HG02678 (cell line): Measurements from ENCODE around the gene LEFTY1.
"Not testable (repeated sequence)": the region's sequence is repeated elsewhere in the genome, so short reads cannot be mapped to it uniquely, and the experiment has no call there.

ENCODE experiments used
- ATAC-seq: cut with Tn5 transposase; IDR thresholded peaks from one replicate; pipeline ENCODE4 v1.9.1; 2021; ENCODE audit warnings: mild to moderate bottlenecking, moderate library complexity; ENCODE audit not compliant: unreplicated experiment

LEFTY1 gene

DNA sequence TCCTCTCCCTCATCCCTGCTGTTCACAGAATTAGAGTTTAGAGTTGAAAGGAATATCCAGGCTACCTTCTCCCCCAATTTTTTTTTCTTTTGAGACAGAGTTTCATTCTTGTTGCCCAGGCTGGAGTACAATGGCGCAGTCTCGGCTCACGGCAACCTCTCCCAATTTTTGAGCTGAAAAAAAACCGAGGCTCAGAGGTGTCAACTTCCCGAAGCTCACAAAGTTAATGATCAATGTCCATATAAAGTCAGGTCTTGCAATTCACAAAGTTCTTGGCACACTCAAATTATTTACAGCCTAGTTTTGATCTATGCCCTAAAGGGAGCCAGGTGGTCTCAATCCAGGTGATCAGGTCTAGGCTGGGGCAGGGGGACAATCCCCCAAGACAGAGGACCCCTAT, 797 bp upstream of the LEFTY1 start:
- ATAC-seq: no peak

DNA sequence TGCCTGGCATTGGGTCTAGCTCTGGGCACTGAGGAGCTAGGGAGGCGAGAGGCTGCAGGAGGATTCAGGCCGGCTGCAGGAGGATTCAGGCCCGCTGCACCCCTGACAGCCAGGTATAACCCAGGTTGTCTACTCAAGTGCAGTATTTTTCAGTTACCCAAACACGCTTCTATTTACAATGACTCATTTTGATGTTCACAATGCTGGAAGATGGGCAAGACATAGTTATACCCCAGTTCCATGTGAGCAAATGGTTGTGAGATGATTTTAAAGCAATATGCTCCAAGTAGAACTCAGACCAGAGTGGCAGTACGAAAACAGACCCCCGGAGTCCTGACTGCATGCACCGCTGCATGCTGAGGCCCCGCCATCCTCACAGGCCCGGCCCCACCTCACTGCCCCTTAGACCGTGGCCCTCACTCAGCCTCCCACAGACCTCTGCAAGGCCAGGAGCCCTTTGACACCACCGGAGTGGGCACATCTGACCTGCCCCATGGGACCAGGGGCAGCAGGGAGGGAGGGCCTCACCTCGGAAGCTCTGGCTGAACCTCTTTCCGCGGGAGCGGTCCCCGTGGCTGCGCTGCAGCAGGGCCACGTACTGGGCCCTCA, 553 bp downstream of the LEFTY1 start:
- ATAC-seq: no peak

DNA sequence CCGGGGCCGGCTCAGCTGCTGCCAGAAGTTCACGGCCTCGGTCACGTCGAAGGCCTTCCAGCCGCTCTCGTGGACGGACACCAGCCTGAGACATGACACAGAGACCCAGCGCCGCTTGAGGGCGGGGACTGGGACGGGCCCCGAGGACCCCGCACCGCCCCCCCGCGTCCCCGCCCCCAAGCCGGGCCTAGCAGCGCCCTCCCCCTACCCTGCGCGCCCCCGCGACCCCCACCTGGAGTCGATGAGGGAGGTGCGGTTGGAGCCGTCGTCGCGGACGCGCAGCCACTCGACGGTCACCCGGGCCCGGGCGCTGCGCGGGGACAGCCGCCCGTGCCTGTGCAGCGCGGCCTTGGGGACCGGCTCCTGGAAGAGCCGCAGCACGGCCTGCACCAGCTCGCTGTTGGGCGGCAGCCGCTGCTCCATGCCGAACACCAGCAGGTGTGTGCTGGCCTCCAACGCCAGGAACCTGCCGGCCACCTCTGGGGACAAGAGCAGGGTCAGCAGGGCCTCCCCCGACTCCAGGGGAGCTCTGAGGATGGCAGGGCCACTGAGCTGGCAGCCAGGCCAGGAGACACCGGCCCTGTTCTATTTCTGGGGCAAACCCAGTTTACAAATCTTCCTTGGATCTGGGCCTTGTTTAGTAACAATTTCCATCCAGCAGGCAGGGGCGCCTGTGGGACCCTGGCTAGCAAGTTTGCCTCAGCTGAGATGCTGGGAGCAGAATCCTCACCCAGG, 1.2 kb downstream of the LEFTY1 start:
- ATAC-seq: not testable (repeated sequence)

DNA sequence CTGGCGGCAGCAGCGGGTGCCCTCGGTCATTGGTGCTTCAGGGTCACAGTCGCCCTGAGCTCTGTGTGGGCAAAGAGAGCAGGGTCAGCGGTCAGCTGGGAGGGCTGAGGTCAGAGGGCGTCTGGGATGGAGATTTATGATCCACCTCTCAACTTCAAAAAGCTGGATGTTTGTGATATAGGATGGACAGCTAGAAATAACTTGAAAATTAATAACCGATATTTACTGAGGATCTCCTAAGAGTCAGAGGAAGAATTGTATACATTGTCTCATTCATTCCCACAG, 2.0 kb downstream of the LEFTY1 start:
- no peak for ATAC-seq

DNA sequence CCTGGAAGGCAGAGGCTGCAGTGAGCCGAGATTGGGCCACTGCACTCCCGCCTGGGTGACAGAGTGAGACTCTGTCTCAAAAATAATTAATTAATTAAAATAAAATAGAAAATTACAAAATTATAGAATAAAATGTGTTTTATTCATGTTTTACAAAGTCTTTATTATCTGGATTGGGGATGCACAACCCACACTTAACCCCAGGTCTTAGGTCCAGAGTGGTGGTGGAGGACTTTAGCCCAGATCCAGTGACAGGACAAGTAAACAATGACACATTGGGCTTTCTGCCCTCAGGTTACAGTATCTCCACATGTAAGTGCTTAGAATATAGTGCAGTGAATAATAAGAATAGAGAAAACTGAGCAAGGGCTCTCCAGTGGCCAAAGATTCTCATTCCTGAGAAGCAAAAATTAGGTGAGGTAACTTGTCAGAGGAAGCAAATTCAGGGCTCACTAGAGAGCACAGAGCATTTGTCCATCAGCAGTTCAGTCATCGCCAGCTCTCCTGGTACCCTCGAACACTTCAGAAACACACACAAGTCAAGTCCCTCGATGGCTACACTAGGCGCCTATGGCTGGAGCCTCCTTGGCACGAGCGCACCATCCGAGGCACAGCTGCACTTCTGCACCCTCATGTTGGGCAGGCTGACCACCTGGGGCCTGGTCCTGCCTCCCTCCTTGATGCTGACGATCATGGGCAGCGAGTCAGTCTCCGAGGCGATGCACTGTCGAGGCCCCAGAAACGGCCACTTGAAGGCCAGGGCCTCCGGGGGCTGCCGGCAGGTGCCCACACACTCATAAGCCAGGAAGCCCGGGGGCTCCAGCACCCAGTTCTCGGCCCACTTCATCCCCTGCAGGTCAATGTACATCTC, 2.6 kb downstream of the LEFTY1 start:
- ATAC-seq: no peak

DNA sequence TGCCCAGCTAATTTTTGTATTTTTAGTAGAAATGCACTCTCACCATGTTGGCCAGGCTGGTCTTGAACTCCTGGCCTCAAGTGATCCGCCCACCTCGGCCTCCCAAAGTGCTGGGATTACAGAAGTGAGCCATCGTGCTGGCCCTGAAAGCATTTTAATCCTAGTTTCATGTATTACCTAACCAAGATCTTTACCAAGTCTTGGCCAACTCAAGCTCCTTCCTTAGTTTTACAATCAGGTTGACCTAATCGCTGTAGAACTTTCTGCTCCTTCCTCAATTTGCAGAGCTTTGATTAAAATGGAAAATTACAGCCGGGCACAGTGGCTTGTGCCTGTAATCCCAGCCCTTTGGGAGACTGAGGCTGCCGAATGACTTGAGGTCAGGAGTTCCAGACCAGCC, 3.6 kb downstream of the LEFTY1 start:
- ATAC-seq: no peak

DNA sequence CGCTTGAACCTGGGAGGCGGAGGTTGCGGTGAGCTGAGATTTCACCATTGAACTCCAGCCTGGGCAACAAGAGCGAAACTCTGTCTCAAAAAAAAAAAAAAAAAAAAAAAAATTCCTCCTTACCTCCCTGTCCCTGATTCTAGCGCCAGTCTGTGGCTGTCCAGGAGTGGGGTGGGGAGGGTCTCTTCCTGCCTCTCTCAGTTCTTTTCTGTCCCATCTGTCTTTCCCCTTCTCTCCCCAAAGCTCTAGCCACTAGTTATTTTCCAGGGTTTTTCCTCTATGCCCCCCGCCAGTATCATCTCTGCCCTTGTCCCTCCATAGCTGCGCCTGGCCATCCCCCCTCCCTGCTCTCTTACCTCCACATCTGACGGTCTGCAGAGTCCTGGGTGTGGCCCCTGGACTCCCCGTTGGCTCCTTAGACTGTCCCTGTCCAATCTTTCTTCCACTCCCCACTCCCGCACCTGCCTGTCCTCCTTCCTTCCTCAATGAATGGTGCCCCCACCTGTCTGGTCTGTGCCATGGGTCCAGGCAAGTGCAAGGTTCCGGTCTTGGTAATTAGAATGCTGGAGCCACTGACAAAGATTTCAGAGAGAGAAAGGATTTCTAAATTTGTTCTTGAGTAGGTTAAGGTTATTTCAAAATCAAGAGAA, 5.2 kb downstream of the LEFTY1 start:
- no peak for ATAC-seq

DNA sequence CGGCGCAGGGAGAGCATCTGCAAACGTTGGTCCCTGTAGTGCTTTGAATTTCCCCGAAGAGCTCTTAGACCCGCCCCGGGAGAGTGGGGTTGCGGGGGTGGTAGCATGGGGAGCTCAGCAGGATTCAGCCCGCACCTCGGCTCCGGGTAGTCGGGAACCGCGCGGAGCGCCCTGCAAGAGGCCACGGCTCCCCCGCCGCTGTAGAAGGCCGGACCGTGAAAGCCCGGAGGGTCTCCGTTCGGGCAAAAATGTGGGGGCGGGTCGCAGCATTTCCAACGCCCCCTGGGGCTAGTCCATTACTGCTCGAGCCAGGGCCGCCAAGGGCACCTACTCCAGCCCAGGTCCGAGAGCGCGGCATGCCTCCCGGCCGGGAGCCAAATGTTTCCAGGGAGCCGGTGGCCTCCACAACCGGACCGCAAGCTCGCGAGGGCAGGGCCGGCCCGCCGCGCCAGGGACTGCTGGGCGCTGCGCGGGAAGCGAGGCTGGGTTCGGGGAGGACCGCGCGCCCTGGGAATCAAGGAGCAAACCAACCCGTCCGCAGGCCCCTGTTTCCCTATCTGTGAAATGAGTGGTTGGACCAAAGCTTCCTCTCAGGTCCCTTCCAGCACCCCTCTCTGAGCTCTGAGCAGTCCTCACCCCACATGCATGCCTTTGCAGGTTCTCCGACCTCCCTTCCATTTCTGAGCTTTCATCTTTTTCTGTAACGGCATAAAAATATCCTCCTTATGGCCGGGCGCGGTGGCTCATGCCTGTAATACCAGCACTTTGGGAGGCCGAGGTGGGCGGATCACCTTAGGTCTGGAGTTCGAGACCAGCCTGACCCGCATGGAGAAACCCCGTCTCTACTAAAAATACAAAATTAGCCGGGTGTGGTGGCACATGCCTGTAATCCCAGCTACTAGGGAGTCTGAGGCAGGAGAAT, 6.0 kb downstream of the LEFTY1 start:
- ATAC-seq: peak; percentile 22

DNA sequence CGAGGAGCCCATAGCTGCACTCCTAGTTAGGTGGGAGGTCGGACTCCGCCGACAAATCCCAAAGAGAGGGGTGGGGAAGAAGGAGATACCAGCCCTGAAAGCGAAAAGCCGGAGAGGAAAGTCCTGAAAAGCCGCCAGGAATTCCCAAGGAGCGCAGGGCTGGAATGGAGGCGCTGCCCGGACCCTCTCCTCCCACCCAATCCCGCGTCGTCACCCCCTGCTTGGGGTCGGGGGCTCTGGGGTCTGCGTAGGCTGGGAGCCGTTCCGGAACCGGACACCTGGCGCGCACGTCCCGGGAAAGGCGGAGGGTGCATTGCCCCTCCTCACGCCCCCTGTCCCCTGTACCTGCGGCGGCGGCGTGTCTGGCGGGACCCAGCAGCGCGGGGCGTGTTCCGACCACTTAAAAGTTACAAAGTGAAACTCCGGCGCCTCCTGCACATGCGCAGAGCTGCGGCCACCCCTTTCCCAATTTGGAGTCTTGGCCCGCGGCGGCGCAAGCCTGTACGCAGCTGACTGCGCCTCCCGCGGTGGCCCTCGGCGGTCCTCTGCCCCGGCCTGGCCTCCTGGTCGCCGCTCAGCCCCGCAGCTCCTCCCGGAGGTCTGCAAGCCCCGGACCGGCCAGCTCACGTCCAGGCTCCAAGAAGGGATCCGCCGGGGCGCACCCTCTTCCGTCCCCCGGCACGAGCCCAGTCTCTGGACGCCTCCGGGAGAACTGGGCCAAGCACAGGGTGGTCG, 6.8 kb downstream of the LEFTY1 start, which contains the start of gene TMEM63A:
Gene TMEM63A, minus strand, starts transcription at position 422 of the 735 bp plus-strand sequence. CDS start 4,800 bp downstream, outside the sequence.
- ATAC-seq: peak; percentile 72

DNA sequence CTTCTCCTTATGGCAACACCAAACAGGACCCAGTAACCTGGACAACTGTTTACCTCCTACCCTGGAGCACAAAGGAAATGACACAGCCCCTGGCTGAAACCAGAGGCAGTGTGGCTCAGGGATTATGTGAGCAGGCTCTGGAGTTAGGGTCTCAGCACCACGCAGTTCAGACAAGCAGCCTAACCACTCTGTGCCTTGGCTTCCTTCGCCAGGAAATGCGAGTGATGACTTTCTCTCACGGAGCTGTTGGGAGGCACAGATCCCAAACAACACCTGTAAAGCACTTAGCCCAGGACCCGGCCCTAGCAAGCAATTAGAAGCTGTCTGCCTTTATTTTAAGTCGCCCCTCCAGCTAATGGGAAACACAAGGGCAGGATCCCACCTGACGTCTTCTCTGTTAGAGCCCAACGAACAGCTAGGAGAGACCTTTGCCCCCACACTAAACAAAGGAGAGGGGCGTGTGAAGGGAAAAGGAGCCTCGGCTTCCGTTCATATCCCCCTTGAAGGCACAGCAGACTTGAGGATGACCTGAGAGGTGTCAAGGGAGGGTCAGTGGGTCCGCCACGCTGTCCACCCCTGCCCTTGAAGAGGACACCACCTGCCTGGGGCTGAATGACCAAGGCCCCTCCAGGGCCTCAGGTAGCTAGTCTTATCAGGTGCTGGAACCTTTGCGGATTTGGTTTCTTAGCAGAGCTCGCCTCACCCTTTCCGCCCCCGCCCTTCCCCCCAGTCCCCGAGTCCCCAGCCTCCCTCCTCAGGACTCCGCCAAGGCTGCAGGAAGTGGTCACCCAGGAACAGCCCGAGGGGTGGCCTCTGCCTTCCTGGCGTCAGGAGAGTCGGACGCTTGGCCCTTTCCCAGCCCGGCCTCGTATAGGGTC, 7.6 kb downstream of the LEFTY1 start:
- ATAC-seq: peak; percentile 21

DNA sequence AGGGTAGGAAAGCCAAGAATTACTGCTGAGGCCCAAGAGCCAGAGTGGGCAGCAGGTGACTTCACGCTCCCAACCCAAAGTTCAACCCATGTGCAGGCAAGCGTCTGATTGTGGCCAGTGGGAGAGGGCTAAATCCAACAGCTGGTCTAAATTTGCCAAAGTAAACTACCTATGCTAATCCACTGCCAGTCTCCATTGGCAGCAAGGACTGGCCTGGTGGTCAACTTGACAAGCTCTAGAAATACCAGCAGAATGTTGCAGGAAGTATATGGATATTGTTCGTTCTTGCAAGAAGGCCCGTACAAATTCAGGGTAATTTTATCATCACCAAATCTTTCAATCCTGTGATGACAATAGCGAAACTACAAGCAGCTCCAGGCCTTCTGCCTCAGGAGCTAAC, 8.3 kb downstream of the LEFTY1 start:
- no peak for ATAC-seq

DNA sequence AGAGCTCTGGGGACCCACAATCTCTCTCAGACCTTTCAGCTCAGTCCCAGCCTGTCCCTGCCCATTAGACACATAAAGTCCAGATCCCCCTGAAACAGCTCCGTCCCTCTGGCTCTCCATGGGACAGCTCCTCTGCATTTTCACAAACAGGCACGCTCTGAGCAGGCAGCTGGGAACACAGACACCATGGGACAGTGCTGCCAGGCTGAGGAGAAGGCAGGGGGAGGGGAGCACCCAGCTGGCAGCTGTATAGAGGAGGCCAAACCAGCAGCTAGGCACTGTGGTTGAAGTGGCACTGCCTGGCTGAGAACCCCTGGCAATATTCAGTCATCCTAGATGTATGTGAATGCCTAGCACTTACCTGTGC, 8.7 kb downstream of the LEFTY1 start:
- ATAC-seq: no peak

DNA sequence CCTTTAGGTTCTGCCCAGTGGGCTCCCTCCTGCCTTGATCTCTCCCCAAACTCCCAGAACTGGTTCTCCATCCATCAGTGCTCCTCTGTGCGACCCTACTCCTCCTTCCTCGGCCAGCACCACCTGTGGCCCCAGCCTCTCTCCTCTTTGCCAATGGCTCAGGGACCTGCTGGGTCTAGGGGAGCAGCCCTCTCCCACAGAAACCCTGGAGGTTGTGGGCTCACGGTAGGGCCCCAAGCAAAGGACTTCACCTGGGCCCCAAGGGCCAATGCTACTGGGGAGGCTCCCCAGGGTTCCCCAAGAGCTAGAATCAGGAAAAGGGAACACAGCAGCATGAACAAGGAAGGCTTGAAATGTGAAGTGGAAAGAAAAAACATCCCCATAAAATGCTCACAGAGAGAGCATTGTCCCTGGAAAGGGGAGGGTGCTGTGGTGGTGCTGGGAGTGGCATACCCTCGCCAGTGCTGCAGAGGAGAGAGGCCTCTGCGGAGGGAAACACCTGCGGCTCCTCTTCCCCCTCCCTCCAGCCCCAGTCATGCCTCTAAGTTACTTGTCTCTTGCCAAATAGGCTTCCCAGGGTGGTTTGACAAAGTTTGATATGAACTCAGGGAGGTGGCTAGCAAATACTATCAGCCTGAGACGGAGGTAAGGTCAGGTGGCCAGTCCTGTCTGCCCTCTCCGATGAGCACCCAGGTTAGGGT, 9.3 kb downstream of the LEFTY1 start:
- ATAC-seq: peak; percentile 26

DNA sequence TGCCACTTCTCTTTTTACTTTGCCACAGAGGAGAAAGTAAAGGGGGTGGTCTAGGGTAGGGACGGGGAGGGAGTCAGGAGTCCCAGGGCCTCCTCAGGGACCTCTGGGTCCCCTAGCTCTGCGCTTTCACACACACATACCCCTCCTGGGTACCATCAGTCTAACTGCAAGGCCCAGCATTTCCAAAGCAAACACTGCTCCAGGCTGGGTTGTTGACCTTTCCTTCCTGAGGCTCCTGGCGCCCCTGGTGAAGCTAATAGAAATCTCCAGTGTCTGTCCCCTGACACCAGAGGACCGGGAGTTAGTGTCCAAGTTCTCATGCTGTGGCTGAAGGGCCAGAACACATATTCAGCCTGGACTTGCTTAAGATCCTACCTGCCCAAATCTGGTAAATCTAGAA, 10.7 kb downstream of the LEFTY1 start:
- ATAC-seq: no peak

DNA sequence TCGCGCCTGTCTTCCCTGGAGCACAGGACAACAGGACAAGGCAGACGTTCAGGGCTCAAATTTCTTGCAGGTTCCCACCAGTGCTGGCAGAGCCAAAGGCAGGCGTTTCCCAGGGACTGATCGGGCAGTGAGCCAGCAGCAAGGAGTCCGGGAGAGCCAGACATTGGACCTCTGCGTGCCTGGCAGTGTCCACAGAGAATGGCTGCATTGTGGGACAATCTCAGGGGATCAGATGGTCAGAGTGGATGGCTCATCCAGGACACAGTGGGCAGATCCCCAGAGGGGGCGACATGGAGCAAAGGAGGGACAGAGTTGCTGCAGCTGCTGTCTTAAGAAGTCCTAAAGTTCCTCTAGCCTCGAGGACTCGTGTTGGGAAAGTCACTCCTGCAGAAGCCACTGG, 11.4 kb downstream of the LEFTY1 start:
- ATAC-seq: no peak

DNA sequence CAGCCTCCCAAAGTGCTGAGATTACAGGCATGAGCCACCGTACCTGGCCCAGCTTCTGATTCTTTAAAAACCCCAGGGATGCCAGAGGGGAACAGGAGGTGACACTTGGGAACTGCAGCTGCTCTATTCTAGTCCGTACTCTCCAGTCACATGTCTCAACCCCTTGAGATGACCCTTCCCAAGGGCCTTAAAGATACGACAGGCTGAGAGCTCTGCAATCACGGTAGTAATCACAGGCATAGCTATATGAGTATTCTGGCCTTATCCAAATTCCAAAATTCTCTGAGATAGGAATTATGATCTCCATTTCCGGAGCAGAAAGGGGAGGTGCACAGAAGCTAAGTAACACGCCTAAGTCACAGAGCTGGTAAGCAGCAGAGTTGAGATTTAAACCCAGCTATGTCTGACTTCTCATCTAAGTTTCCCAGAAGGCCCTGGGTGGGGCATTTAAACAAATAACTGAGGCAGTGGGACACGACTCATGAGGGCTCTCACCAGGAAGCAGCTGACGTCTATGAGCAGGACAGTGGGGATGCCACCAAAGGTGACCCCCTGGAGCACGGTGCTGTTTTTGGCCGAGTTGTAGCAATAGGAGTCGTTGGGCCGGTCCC, 11.9 kb downstream of the LEFTY1 start:
- ATAC-seq: no peak

DNA sequence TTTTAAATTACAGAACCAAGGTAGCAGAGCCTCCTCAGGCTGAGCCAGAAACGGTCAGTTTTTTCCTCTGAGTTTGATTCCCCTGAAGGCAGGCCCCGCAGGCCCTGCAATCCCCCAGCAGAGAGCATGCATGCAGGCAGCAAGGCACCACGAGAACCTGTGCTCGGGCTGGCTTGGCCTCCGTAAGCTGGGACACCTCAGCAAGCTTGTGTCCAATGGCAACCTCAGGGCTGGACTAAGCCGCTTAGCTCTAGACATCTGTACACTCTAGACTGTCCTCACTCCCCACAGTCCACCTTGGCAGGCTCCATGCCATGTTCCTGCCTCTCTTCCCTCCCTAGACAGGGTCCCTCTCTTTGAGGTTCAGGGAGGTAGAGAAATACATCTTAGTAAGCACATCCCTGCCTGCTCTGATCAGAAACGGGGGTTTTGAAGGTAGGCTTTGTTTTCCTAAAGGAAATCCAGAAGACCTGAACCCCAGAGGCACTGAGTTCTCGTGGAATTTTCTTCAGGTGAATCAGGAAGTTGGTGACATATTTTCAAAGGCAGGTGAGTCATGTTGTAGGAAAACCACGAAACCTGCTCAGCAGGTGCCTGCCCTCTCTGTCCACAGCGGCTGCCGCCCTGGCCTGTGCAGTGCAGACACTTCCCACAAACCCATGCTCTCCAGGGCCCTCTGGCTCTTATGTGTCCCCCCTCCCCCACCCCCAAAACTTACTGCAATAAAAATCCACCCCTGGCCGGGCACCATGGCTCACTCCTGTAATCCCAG, 13.7 kb downstream of the LEFTY1 start:
- no peak for ATAC-seq
